Measurements from ENCODE around the gene ERC2.

Gene ERC2

DNA sequence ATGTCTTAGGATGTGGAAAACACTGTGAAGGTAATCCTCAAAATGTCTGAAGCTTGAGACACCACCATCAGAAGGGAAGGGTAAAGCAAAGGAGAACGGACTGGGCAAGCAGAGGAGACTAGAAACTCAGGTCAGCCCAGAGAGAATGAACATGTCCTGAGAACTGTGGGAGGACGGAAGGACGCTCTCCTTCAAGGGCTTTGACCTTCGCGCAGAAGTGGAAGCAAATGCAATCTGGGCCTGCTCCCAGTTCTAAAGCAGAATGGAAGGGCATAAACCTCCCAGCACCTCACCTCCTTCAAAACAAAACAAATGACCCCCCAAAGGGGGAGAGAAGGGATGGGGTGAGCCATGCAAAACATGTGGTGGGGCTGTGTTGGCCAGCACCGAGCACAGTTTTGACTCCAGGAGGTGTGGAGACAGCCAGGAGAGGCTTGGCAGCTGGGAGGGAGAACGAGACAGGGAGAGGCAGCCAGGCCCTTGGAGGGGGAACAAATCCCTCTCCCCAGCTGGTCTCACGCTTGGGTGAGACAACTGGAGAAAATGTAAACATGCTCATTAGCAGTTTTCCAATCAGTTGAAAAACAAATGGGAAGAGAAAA lies 758.8 kb downstream of the ERC2 start:
- TF ChIP-seq, protein P1, sequence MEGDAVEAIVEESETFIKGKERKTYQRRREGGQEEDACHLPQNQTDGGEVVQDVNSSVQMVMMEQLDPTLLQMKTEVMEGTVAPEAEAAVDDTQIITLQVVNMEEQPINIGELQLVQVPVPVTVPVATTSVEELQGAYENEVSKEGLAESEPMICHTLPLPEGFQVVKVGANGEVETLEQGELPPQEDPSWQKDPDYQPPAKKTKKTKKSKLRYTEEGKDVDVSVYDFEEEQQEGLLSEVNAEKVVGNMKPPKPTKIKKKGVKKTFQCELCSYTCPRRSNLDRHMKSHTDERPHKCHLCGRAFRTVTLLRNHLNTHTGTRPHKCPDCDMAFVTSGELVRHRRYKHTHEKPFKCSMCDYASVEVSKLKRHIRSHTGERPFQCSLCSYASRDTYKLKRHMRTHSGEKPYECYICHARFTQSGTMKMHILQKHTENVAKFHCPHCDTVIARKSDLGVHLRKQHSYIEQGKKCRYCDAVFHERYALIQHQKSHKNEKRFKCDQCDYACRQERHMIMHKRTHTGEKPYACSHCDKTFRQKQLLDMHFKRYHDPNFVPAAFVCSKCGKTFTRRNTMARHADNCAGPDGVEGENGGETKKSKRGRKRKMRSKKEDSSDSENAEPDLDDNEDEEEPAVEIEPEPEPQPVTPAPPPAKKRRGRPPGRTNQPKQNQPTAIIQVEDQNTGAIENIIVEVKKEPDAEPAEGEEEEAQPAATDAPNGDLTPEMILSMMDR (conservative IDR thresholded peaks at IDR 0.05; ENCODE audit: control insufficient read depth, insufficient read depth, low read depth, low read length), result no peak
- H3K4me3 ChIP-seq (ENCODE audit: control insufficient read depth, low read depth, low read length), result no peak overlapping the region
- DNase-seq (ENCODE audit: low read depth), result no peak

DNA sequence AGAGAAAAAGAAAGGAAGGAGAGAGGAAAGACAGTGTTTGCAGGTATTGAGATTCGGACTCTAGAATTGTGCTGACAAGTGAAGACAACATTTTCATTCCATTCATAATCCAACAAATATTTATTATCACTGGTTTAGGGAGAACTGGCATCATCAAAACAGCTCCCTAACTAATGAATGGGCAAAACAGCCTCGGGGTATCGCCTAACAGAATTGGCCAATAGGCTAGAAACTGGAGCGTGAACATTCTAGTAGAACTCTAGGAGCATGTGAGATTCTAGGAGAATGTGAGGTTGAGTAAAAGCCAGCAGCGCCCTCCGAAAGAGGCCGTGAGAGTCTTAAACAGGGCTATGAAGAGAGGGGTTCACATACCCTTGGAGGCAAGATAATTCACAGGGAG lies 759.3 kb downstream of the ERC2 start:
- no peak for DNase-seq (ENCODE audit: low read depth)
- TF ChIP-seq, protein P1 (conservative IDR thresholded peaks at IDR 0.05; ENCODE audit: control insufficient read depth, insufficient read depth, low read depth, low read length), result no peak
- H3K4me3 ChIP-seq (ENCODE audit: control insufficient read depth, low read depth, low read length), result no peak overlapping the region

DNA sequence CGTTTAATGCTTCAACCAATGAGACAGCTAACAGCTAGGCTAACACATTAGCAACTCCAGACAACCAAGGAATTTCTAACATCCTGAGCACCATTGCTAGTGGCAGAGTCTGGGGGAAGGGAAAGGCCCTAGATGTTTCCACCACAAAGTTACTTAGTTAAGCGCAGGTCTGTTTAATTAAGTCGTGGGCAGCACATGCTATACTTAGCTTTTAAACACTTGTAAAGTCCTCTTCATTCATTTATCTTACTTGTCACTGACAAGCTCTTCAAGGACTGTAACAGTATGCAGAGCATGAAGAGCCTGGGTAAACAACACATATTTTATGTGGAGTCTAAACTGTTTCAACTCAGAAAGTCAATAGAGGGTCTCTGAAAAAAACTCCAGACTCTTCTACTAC lies 760.0 kb downstream of the ERC2 start:
- no peak for DNase-seq (ENCODE audit: low read depth)
- H3K4me3 ChIP-seq (ENCODE audit: control insufficient read depth, low read depth, low read length), result no peak overlapping the region
- TF ChIP-seq, protein P1 (conservative IDR thresholded peaks at IDR 0.05; ENCODE audit: control insufficient read depth, insufficient read depth, low read depth, low read length), result no peak

DNA sequence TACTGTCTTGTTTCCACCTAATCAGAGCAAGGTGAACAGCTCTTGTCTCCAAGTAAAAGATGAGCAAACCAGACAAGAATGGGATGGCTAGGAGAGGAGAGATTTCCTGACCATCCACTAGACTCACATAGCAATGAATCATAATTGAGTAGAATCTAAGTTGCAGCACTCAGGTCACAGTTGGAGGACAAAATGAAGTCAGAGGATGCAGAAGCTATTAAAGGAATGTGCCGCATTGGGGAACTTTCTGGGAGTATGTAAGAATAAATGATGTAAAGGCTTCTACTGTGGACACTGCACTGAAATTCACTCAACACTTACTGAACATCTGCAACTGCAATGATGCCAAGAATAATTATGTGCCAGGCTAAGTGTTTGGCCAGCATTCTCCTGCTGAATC lies 763.7 kb downstream of the ERC2 start:
- no peak for DNase-seq (ENCODE audit: low read depth)
- TF ChIP-seq, protein P1 (conservative IDR thresholded peaks at IDR 0.05; ENCODE audit: control insufficient read depth, insufficient read depth, low read depth, low read length), result no peak
- no peak overlapping the region for H3K4me3 ChIP-seq (ENCODE audit: control insufficient read depth, low read depth, low read length)

DNA sequence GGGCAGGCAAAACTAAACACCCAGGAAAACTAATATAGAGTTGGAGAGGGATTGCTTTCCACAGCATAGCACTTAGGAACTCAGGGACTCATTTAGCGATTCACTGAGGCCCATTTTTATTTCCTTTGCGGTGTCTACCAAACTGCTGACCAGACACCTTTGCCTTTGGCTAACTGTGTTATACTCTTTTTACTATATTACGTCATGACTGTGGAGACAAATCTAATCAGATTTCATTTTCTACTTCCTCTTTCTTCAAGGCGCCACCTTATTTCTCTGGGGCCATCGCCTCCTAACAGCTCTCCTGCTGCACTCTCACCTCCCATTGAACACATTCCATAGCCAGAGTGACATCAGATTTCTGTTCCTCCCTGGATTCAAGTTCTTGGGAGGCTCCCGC lies 765.4 kb downstream of the ERC2 start:
- TF ChIP-seq, protein P1 (conservative IDR thresholded peaks at IDR 0.05; ENCODE audit: control insufficient read depth, insufficient read depth, low read depth, low read length), result no peak
- no peak overlapping the region for H3K4me3 ChIP-seq (ENCODE audit: control insufficient read depth, low read depth, low read length)
- DNase-seq (ENCODE audit: low read depth), result no peak

GRCh38 chr3:55701997-55702396 lies 766.3 kb downstream of the ERC2 start:
- H3K4me3 ChIP-seq (ENCODE audit: control insufficient read depth, low read depth, low read length), result no peak overlapping the region
- TF ChIP-seq, protein P1 (conservative IDR thresholded peaks at IDR 0.05; ENCODE audit: control insufficient read depth, insufficient read depth, low read depth, low read length), result no peak
- no peak for DNase-seq (ENCODE audit: low read depth)

- H3K4me3 ChIP-seq (ENCODE audit: control insufficient read depth, low read depth, low read length), result no peak overlapping the region
- TF ChIP-seq, protein P1 (conservative IDR thresholded peaks at IDR 0.05; ENCODE audit: control insufficient read depth, insufficient read depth, low read depth, low read length), result no peak
- DNase-seq (ENCODE audit: low read depth), result no peak
These were observed 769.4 kb downstream of the ERC2 start for GRCh38 chr3:55698831-55699230.

Measured in fibroblast of mammary gland (primary cell).